ENCODE results near the gene CRY2.
"Not testable (repeated sequence)": the region's sequence is repeated elsewhere in the genome, so short reads cannot be mapped to it uniquely, and the experiment has no call there.

CRY2 gene

GRCh38 chr11:45905095-45905494 is 57.8 kb downstream of the CRY2 start:
- no peaks in the 10 kb centered on the region for H3K27me3 ChIP-seq (ENCODE audit: low read depth, low read length)
- H3K4me1 ChIP-seq (ENCODE audit: control insufficient read depth in 1 of 2, insufficient read depth in 2 of 2, low read length in 2 of 2), result peaks cover 0 to 16% of the 10 kb centered on the region in 2 donors
- H3K36me3 ChIP-seq (ENCODE audit: control insufficient read depth in 1 of 2, insufficient read depth in 2 of 2, low read length in 2 of 2), result peaks cover 0 to 20% of the 10 kb centered on the region in 2 donors
- H3K9me3 ChIP-seq (ENCODE audit: control insufficient read depth in 1 of 2, low read length in 2 of 2), result no peaks in the 10 kb centered on the region
- H3K27ac ChIP-seq (ENCODE audit: low read length), result no peak overlapping the region
- no peak overlapping the region for H3K4me3 ChIP-seq (ENCODE audit: low read depth in 1 of 2, low read length in 2 of 2)

- not testable (repeated sequence) for H3K27me3 ChIP-seq (ENCODE audit: low read depth, low read length); H3K27ac ChIP-seq (ENCODE audit: low read length); H3K9me3 ChIP-seq (ENCODE audit: control insufficient read depth in 1 of 2, low read length in 2 of 2); H3K4me3 ChIP-seq (ENCODE audit: low read depth in 1 of 2, low read length in 2 of 2)
- Histone ChIP-seq H3K4me1 (ENCODE audit: control insufficient read depth in 1 of 2, insufficient read depth in 2 of 2, low read length in 2 of 2) (peaks cover 0 to 12% of the 10 kb centered on the region in 2 donors), H3K36me3 (ENCODE audit: control insufficient read depth in 1 of 2, insufficient read depth in 2 of 2, low read length in 2 of 2) (peaks cover 0 to 25% of the 10 kb centered on the region in 2 donors)
These were observed 58.3 kb downstream of the CRY2 start for GRCh38 chr11:45905576-45905975.

- Histone ChIP-seq H3K9me3 (ENCODE audit: control insufficient read depth in 1 of 2, low read length in 2 of 2) (no peaks in the 10 kb centered on the region), H3K27me3 (ENCODE audit: low read depth, low read length) (no peaks in the 10 kb centered on the region), H3K4me1 (ENCODE audit: control insufficient read depth in 1 of 2, insufficient read depth in 2 of 2, low read length in 2 of 2) (peaks cover 0 to 6% of the 10 kb centered on the region in 2 donors), H3K36me3 (ENCODE audit: control insufficient read depth in 1 of 2, insufficient read depth in 2 of 2, low read length in 2 of 2) (peaks cover 0 to 31% of the 10 kb centered on the region in 2 donors), H3K27ac (ENCODE audit: low read length) (no peak overlapping the region), H3K4me3 (ENCODE audit: low read depth in 1 of 2, low read length in 2 of 2) (no peak overlapping the region)
These were observed 58.9 kb downstream of the CRY2 start for GRCh38 chr11:45906096-45906682.

GRCh38 chr11:45906965-45907611 is 59.8 kb downstream of the CRY2 start, which contains the start of gene FREY1:
Gene FREY1 (minus strand): TSS chr11:45907271. CDS start chr11:45907245, 26 bp downstream.
- Histone ChIP-seq H3K36me3 (ENCODE audit: control insufficient read depth in 1 of 2, insufficient read depth in 2 of 2, low read length in 2 of 2) (peaks cover 0 to 39% of the 10 kb centered on the region in 2 donors), H3K4me1 (ENCODE audit: control insufficient read depth in 1 of 2, insufficient read depth in 2 of 2, low read length in 2 of 2) (no peaks in the 10 kb centered on the region), H3K27me3 (ENCODE audit: low read depth, low read length) (no peaks in the 10 kb centered on the region), H3K4me3 (ENCODE audit: low read depth in 1 of 2, low read length in 2 of 2) (no peak within 1 kb of the TSS), H3K27ac (ENCODE audit: low read length) (no peak within 1 kb of the TSS), H3K9me3 (ENCODE audit: control insufficient read depth in 1 of 2, low read length in 2 of 2) (no peaks in the 10 kb centered on the region)

GRCh38 chr11:45907911-45908370 is 60.7 kb downstream of the CRY2 start:
- Histone ChIP-seq H3K4me3 (ENCODE audit: low read depth in 1 of 2, low read length in 2 of 2) (no peak overlapping the region), H3K27me3 (ENCODE audit: low read depth, low read length) (no peaks in the 10 kb centered on the region), H3K36me3 (ENCODE audit: control insufficient read depth in 1 of 2, insufficient read depth in 2 of 2, low read length in 2 of 2) (peaks cover 0 to 34% of the 10 kb centered on the region in 2 donors), H3K4me1 (ENCODE audit: control insufficient read depth in 1 of 2, insufficient read depth in 2 of 2, low read length in 2 of 2) (no peaks in the 10 kb centered on the region), H3K27ac (ENCODE audit: low read length) (no peak overlapping the region), H3K9me3 (ENCODE audit: control insufficient read depth in 1 of 2, low read length in 2 of 2) (no peaks in the 10 kb centered on the region)

- peaks cover 17 to 53% of the 10 kb centered on the region in 2 donors for H3K36me3 ChIP-seq (ENCODE audit: control insufficient read depth in 1 of 2, insufficient read depth in 2 of 2, low read length in 2 of 2)
- no peak overlapping the region for H3K27ac ChIP-seq (ENCODE audit: low read length)
These were observed 62.6 kb downstream of the CRY2 start for GRCh38 chr11:45909594-45910475.

GRCh38 chr11:45910623-45911022 is 63.3 kb downstream of the CRY2 start:
- Histone ChIP-seq H3K27ac (ENCODE audit: low read length) (no peak overlapping the region), H3K4me1 (ENCODE audit: control insufficient read depth in 1 of 2, insufficient read depth in 2 of 2, low read length in 2 of 2) (no peaks in the 10 kb centered on the region), H3K36me3 (ENCODE audit: control insufficient read depth in 1 of 2, insufficient read depth in 2 of 2, low read length in 2 of 2) (peaks cover 24 to 60% of the 10 kb centered on the region in 2 donors), H3K27me3 (ENCODE audit: low read depth, low read length) (no peaks in the 10 kb centered on the region), H3K4me3 (ENCODE audit: low read depth in 1 of 2, low read length in 2 of 2) (no peak overlapping the region), H3K9me3 (ENCODE audit: control insufficient read depth in 1 of 2, low read length in 2 of 2) (no peaks in the 10 kb centered on the region)

More at GRCh38 chr11:45909594-45910475, 62.6 kb downstream of the CRY2 start:
- no peaks in the 10 kb centered on the region for H3K9me3 ChIP-seq (ENCODE audit: control insufficient read depth in 1 of 2, low read length in 2 of 2)
- H3K4me1 ChIP-seq (ENCODE audit: control insufficient read depth in 1 of 2, insufficient read depth in 2 of 2, low read length in 2 of 2), result no peaks in the 10 kb centered on the region
- no peaks in the 10 kb centered on the region for H3K27me3 ChIP-seq (ENCODE audit: low read depth, low read length)
- H3K4me3 ChIP-seq (ENCODE audit: low read depth in 1 of 2, low read length in 2 of 2), result no peak overlapping the region

GRCh38 chr11:45913514-45913913 is 66.2 kb downstream of the CRY2 start:
- Histone ChIP-seq H3K36me3 (ENCODE audit: control insufficient read depth in 1 of 2, insufficient read depth in 2 of 2, low read length in 2 of 2) (peaks cover 24 to 60% of the 10 kb centered on the region in 2 donors), H3K4me3 (ENCODE audit: low read depth in 1 of 2, low read length in 2 of 2) (no peak overlapping the region), H3K9me3 (ENCODE audit: control insufficient read depth in 1 of 2, low read length in 2 of 2) (no peaks in the 10 kb centered on the region), H3K4me1 (ENCODE audit: control insufficient read depth in 1 of 2, insufficient read depth in 2 of 2, low read length in 2 of 2) (peaks cover 3 to 12% of the 10 kb centered on the region in 2 donors), H3K27ac (ENCODE audit: low read length) (no peak overlapping the region), H3K27me3 (ENCODE audit: low read depth, low read length) (no peaks in the 10 kb centered on the region)

GRCh38 chr11:45913942-45914635 is 66.8 kb downstream of the CRY2 start:
- Histone ChIP-seq H3K9me3 (ENCODE audit: control insufficient read depth in 1 of 2, low read length in 2 of 2) (no peaks in the 10 kb centered on the region), H3K4me1 (ENCODE audit: control insufficient read depth in 1 of 2, insufficient read depth in 2 of 2, low read length in 2 of 2) (peaks cover 3 to 12% of the 10 kb centered on the region in 2 donors), H3K36me3 (ENCODE audit: control insufficient read depth in 1 of 2, insufficient read depth in 2 of 2, low read length in 2 of 2) (peaks cover 24 to 58% of the 10 kb centered on the region in 2 donors), H3K27me3 (ENCODE audit: low read depth, low read length) (no peaks in the 10 kb centered on the region), H3K27ac (ENCODE audit: low read length) (no peak overlapping the region), H3K4me3 (ENCODE audit: low read depth in 1 of 2, low read length in 2 of 2) (no peak overlapping the region)

GRCh38 chr11:45915446-45915845 is 68.2 kb downstream of the CRY2 start:
- Histone ChIP-seq H3K36me3 (ENCODE audit: control insufficient read depth in 1 of 2, insufficient read depth in 2 of 2, low read length in 2 of 2) (peaks cover 24 to 44% of the 10 kb centered on the region in 2 donors), H3K4me1 (ENCODE audit: control insufficient read depth in 1 of 2, insufficient read depth in 2 of 2, low read length in 2 of 2) (peaks cover 3 to 12% of the 10 kb centered on the region in 2 donors), H3K4me3 (ENCODE audit: low read depth in 1 of 2, low read length in 2 of 2) (no peak overlapping the region)

More at GRCh38 chr11:45915446-45915845, 68.2 kb downstream of the CRY2 start:
- Histone ChIP-seq H3K27ac (ENCODE audit: low read length) (no peak overlapping the region), H3K27me3 (ENCODE audit: low read depth, low read length) (no peaks in the 10 kb centered on the region), H3K9me3 (ENCODE audit: control insufficient read depth in 1 of 2, low read length in 2 of 2) (no peaks in the 10 kb centered on the region)
